ENCODE data around the gene ABI3BP.

The ABI3BP gene

GRCh38 chr3:101011136-101011535 lies 17.9 kb upstream of the ABI3BP start:
- no peaks in the 10 kb centered on the region for H3K79me2 ChIP-seq (ENCODE audit: insufficient read depth, low read length)
- H3K4me1 ChIP-seq (ENCODE audit: insufficient read depth, low read length, poor library complexity, severe bottlenecking): no peaks in the 10 kb centered on the region

GRCh38 chr3:101010296-101010695 lies 17.1 kb upstream of the ABI3BP start:
- no peaks in the 10 kb centered on the region for H3F3A ChIP-seq (ENCODE audit: low read depth)
- H2AFZ ChIP-seq (ENCODE audit: low read length): no peak overlapping the region
- no peak overlapping the region for H3K4me2 ChIP-seq (ENCODE audit: low read depth, low read length, poor library complexity, severe bottlenecking)
- TF ChIP-seq, protein P1, sequence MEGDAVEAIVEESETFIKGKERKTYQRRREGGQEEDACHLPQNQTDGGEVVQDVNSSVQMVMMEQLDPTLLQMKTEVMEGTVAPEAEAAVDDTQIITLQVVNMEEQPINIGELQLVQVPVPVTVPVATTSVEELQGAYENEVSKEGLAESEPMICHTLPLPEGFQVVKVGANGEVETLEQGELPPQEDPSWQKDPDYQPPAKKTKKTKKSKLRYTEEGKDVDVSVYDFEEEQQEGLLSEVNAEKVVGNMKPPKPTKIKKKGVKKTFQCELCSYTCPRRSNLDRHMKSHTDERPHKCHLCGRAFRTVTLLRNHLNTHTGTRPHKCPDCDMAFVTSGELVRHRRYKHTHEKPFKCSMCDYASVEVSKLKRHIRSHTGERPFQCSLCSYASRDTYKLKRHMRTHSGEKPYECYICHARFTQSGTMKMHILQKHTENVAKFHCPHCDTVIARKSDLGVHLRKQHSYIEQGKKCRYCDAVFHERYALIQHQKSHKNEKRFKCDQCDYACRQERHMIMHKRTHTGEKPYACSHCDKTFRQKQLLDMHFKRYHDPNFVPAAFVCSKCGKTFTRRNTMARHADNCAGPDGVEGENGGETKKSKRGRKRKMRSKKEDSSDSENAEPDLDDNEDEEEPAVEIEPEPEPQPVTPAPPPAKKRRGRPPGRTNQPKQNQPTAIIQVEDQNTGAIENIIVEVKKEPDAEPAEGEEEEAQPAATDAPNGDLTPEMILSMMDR (conservative IDR thresholded peaks at IDR 0.05; ENCODE audit: low read length): no peak
- no peak for TF ChIP-seq EZH2phosphoT487 (IDR thresholded peaks at IDR 0.05; ENCODE audit: borderline replicate concordance)
- no peaks in the 10 kb centered on the region for H3K36me3 ChIP-seq (ENCODE audit: insufficient read depth, low read length)
- H3K9ac ChIP-seq (ENCODE audit: low read depth, low read length, poor library complexity, severe bottlenecking): no peak overlapping the region
- no peaks in the 10 kb centered on the region for H3K4me1 ChIP-seq (ENCODE audit: insufficient read depth, low read length, poor library complexity, severe bottlenecking)
- H3K79me2 ChIP-seq (ENCODE audit: insufficient read depth, low read length): no peaks in the 10 kb centered on the region
- H3K9me2 ChIP-seq (replicated peaks; ENCODE audit: low read depth, low read length): no peaks in the 10 kb centered on the region
- H3K9me3 ChIP-seq (ENCODE audit: insufficient read depth, low read depth, low read length): no peaks in the 10 kb centered on the region
- no peaks in the 10 kb centered on the region for H4K20me1 ChIP-seq (ENCODE audit: insufficient read depth, low read length, poor library complexity, severe bottlenecking)
- H3K27me3 ChIP-seq (ENCODE audit: insufficient read depth, low read length, poor library complexity, severe bottlenecking): no peaks in the 10 kb centered on the region
- no peak overlapping the region for H3K4me3 ChIP-seq (ENCODE audit: low read length, poor library complexity, severe bottlenecking)

More at GRCh38 chr3:101011136-101011535, 17.9 kb upstream of the ABI3BP start:
- TF ChIP-seq, protein P1 (conservative IDR thresholded peaks at IDR 0.05; ENCODE audit: low read length): no peak
- TF ChIP-seq EZH2phosphoT487 (IDR thresholded peaks at IDR 0.05; ENCODE audit: borderline replicate concordance): no peak
- Histone ChIP-seq H3K4me2 (ENCODE audit: low read depth, low read length, poor library complexity, severe bottlenecking) (no peak overlapping the region), H2AFZ (ENCODE audit: low read length) (no peak overlapping the region), H3K4me3 (ENCODE audit: low read length, poor library complexity, severe bottlenecking) (no peak overlapping the region), H4K20me1 (ENCODE audit: insufficient read depth, low read length, poor library complexity, severe bottlenecking) (no peaks in the 10 kb centered on the region), H3K36me3 (ENCODE audit: insufficient read depth, low read length) (no peaks in the 10 kb centered on the region), H3K9me2 (replicated peaks; ENCODE audit: low read depth, low read length) (no peaks in the 10 kb centered on the region), H3F3A (ENCODE audit: low read depth) (no peaks in the 10 kb centered on the region), H3K9ac (ENCODE audit: low read depth, low read length, poor library complexity, severe bottlenecking) (no peak overlapping the region), H3K27me3 (ENCODE audit: insufficient read depth, low read length, poor library complexity, severe bottlenecking) (no peaks in the 10 kb centered on the region), H3K9me3 (ENCODE audit: insufficient read depth, low read depth, low read length) (no peaks in the 10 kb centered on the region)

DNA sequence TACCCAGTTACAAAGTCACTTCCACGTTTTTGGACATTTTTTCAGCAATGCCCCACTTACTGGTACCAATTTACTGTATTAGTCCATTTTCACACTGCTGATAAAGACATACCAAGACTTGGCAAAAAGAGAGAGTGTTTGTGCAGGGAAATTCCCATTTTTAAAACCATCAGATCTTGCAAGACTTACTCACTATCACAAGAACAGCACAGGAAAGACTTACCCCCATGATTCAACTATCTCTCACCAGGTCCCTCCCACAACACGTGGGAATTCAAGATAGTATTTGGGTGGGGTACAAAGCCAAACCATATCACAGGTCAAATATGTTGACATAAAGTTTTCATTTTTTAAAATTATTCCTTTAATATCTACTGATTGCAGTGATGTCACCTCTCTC lies 16.2 kb upstream of the ABI3BP start:
- no peak overlapping the region for H3K4me3 ChIP-seq (ENCODE audit: low read length, poor library complexity, severe bottlenecking)
- TF ChIP-seq, protein P1 (conservative IDR thresholded peaks at IDR 0.05; ENCODE audit: low read length): no peak
- TF ChIP-seq EZH2phosphoT487 (IDR thresholded peaks at IDR 0.05; ENCODE audit: borderline replicate concordance): no peak
- H3K9me2 ChIP-seq (replicated peaks; ENCODE audit: low read depth, low read length): no peaks in the 10 kb centered on the region

More for the DNA sequence above, 16.2 kb upstream of the ABI3BP start:
- no peaks in the 10 kb centered on the region for H3F3A ChIP-seq (ENCODE audit: low read depth)
- no peak overlapping the region for H3K4me2 ChIP-seq (ENCODE audit: low read depth, low read length, poor library complexity, severe bottlenecking)
- no peaks in the 10 kb centered on the region for H3K9me3 ChIP-seq (ENCODE audit: insufficient read depth, low read depth, low read length)
- no peak overlapping the region for H2AFZ ChIP-seq (ENCODE audit: low read length)
- H3K79me2 ChIP-seq (ENCODE audit: insufficient read depth, low read length): no peaks in the 10 kb centered on the region
- no peaks in the 10 kb centered on the region for H3K27me3 ChIP-seq (ENCODE audit: insufficient read depth, low read length, poor library complexity, severe bottlenecking)
- no peaks in the 10 kb centered on the region for H3K36me3 ChIP-seq (ENCODE audit: insufficient read depth, low read length)
- H4K20me1 ChIP-seq (ENCODE audit: insufficient read depth, low read length, poor library complexity, severe bottlenecking): no peaks in the 10 kb centered on the region
- no peaks in the 10 kb centered on the region for H3K4me1 ChIP-seq (ENCODE audit: insufficient read depth, low read length, poor library complexity, severe bottlenecking)
- no peak overlapping the region for H3K9ac ChIP-seq (ENCODE audit: low read depth, low read length, poor library complexity, severe bottlenecking)

Measured in Loucy (cell line).